GM21723 (cell line): ENCODE data around the gene PPP1R12B.
A peak's percentile ranks its signal among the peaks of the same experiment; 100 is the strongest.
"Not testable (repeated sequence)": the region's sequence is repeated elsewhere in the genome, so short reads cannot be mapped to it uniquely, and the experiment has no call there.

Experiments used
- ATAC-seq: cut with Tn5 transposase; IDR thresholded peaks from one replicate; pipeline ENCODE4 v1.9.1; 2021; ENCODE audit warnings: mild to moderate bottlenecking, moderate library complexity; ENCODE audit not compliant: unreplicated experiment

PPP1R12B gene

GRCh38 chr1:202520857-202521216, 172.3 kb downstream of the PPP1R12B start:
- ATAC-seq, result not testable (repeated sequence)

GRCh38 chr1:202521484-202521883, 173.0 kb downstream of the PPP1R12B start:
- ATAC-seq, result peak; percentile 74

- no peak for ATAC-seq
Measured at GRCh38 chr1:202521886-202522285, 173.4 kb downstream of the PPP1R12B start.

GRCh38 chr1:202526056-202526455, 177.6 kb downstream of the PPP1R12B start:
- ATAC-seq, result not testable (repeated sequence)

GRCh38 chr1:202528096-202528722, 179.7 kb downstream of the PPP1R12B start:
- ATAC-seq, result not testable (repeated sequence)

GRCh38 chr1:202530686-202531085, 182.2 kb downstream of the PPP1R12B start:
- not testable (repeated sequence) for ATAC-seq

GRCh38 chr1:202531472-202531811, 182.9 kb downstream of the PPP1R12B start:
- ATAC-seq, result no peak

GRCh38 chr1:202531812-202532616, 183.5 kb downstream of the PPP1R12B start:
- ATAC-seq, result not testable (repeated sequence)

- not testable (repeated sequence) for ATAC-seq
Measured at GRCh38 chr1:202539166-202539574, 190.7 kb downstream of the PPP1R12B start.

GRCh38 chr1:202539583-202539982, 191.1 kb downstream of the PPP1R12B start:
- ATAC-seq, result not testable (repeated sequence)

- ATAC-seq, result no peak
Measured at GRCh38 chr1:202540014-202540413, 191.5 kb downstream of the PPP1R12B start.

- ATAC-seq, result no peak
Measured at GRCh38 chr1:202540448-202540847, 191.9 kb downstream of the PPP1R12B start.

- not testable (repeated sequence) for ATAC-seq
Measured at GRCh38 chr1:202540858-202541257, 192.4 kb downstream of the PPP1R12B start.

GRCh38 chr1:202542415-202542814, 193.9 kb downstream of the PPP1R12B start:
- not testable (repeated sequence) for ATAC-seq

GRCh38 chr1:202543537-202543936, 195.0 kb downstream of the PPP1R12B start:
- ATAC-seq, result not testable (repeated sequence)

- ATAC-seq, result not testable (repeated sequence)
Measured at GRCh38 chr1:202544766-202545449, 196.4 kb downstream of the PPP1R12B start.

- not testable (repeated sequence) for ATAC-seq
Measured at GRCh38 chr1:202545647-202546303, 197.3 kb downstream of the PPP1R12B start.

GRCh38 chr1:202546377-202546776, 197.9 kb downstream of the PPP1R12B start:
- ATAC-seq, result peak; percentile 32

GRCh38 chr1:202546796-202547195, 198.3 kb downstream of the PPP1R12B start:
- peak; percentile 86 for ATAC-seq

- ATAC-seq, result peak; percentile 49
Measured at GRCh38 chr1:202547215-202547614, 198.7 kb downstream of the PPP1R12B start.

GRCh38 chr1:202550088-202550487, 201.6 kb downstream of the PPP1R12B start:
- not testable (repeated sequence) for ATAC-seq
